Tibial nerve (tissue), 4 donors: ENCODE data around the gene UBR4.

Source experiments
- CTCF ChIP-seq, 5 experiments: fragments of 200-600 bp in 3 of 5; fragments of 450-650 bp in 2 of 5; sonication (generic) in 3 of 5; IDR thresholded peaks; one replicate each; pipeline ENCODE4 v1.5.1; 2016 to 2019; ENCODE audit warnings: antibody characterized with exemption in 5 of 5, mild to moderate bottlenecking in 3 of 5, moderate library complexity in 2 of 5
- EP300 ChIP-seq, 2 donors: sonication (generic); formaldehyde crosslinking; IDR thresholded peaks; one replicate each; pipeline ENCODE4 v1.6.1; 2017; ENCODE audit warnings: antibody characterized with exemption in 2 of 2, mild to moderate bottlenecking in 1 of 2
- POLR2A ChIP-seq, 2 donors: fragments of 450-650 bp; IDR thresholded peaks; one replicate each; pipeline ENCODE4 v1.6.1; 2017; ENCODE audit warnings: antibody characterized with exemption in 2 of 2, mild to moderate bottlenecking in 2 of 2, moderate library complexity in 2 of 2

- TF ChIP-seq POLR2A (IDR thresholded peaks at IDR 0.05) (no peak), EP300 (IDR thresholded peaks at IDR 0.05) (no peak), CTCF (IDR thresholded peaks at IDR 0.05) (no peak)
Measured at GRCh38 chr1:19079541-19080472, 130.3 kb downstream of the UBR4 start.
